ENCODE results near the gene RASAL2.
A peak's percentile ranks its signal among the peaks of the same experiment; 100 is the strongest.

Gene RASAL2

DNA sequence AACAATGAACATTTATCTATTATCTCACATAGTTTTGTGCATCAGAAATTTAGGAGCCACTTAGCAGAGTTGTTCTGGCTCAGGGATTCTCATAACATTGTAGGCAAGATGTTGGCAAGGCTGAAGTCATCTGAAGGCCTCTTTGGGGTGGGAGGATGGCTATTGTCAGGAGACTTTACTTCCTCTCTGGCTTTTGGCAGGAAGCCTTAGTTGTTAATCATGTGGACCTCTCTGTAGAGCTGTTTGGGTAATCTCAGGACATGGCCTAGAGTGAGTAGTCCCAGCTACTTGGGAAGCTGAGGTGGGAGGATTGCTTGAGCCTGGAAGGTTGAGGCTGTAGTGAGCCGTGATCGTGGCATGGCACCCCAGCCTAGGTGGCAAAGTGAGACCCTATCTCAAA, 40.2 kb downstream of the RASAL2 start:
- TF ChIP-seq, protein P1, sequence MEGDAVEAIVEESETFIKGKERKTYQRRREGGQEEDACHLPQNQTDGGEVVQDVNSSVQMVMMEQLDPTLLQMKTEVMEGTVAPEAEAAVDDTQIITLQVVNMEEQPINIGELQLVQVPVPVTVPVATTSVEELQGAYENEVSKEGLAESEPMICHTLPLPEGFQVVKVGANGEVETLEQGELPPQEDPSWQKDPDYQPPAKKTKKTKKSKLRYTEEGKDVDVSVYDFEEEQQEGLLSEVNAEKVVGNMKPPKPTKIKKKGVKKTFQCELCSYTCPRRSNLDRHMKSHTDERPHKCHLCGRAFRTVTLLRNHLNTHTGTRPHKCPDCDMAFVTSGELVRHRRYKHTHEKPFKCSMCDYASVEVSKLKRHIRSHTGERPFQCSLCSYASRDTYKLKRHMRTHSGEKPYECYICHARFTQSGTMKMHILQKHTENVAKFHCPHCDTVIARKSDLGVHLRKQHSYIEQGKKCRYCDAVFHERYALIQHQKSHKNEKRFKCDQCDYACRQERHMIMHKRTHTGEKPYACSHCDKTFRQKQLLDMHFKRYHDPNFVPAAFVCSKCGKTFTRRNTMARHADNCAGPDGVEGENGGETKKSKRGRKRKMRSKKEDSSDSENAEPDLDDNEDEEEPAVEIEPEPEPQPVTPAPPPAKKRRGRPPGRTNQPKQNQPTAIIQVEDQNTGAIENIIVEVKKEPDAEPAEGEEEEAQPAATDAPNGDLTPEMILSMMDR (IDR thresholded peaks at IDR 0.05; ENCODE audit: low read depth, low read length) = no peak
- DNase-seq (ENCODE audit: low read depth in 2 of 2) = peak; percentile 94 to 98
- H3K4me3 ChIP-seq (replicated peaks in 1 of 2; ENCODE audit: low read depth in 2 of 2, low read length in 2 of 2) = no peak overlapping the region

DNA sequence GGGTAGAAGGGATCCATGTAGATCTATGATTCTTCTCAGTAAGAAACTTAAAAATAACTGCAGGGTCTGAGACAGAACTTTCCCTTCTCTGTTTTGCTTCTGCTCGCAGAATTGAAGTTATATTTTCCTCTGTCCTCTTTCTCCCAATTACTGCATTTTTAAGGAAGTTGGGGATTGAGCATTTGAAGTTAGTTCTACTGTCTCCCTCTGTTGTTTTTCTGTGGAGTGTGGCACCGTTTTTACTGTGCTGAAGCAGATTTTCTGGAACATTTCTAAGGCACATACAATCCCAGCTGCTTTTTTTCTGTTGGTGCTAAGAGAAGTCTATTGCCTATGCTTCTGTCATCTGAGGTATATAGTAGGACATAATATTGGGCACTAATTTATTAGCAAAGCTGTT, 43.3 kb downstream of the RASAL2 start:
- TF ChIP-seq, protein P1 (IDR thresholded peaks at IDR 0.05; ENCODE audit: low read depth, low read length) = no peak
- no peak overlapping the region for H3K4me3 ChIP-seq (replicated peaks in 1 of 2; ENCODE audit: low read depth in 2 of 2, low read length in 2 of 2)
- peak in 1 of 2 donors; percentile 38 for DNase-seq (ENCODE audit: low read depth in 2 of 2)

DNA sequence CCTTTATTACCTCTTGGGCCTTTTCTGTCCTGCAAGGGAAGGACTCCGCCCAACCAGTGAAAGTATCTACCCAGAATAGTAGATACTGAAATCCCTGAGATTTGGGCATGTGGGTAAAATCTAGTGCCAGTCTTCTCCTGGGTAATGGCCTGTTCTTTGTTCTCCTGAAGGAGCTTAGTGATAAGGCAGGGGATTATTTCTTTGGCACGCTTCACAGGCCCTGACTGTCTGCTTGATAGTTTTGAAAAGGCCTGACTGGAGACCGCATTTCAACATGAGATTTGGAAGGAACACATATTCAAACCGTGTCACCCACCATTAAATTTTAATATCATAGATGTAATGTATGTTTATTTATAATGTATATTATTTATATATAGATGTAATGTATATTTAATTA, 48.9 kb downstream of the RASAL2 start:
- TF ChIP-seq, protein P1 (IDR thresholded peaks at IDR 0.05; ENCODE audit: low read depth, low read length) = no peak

DNA sequence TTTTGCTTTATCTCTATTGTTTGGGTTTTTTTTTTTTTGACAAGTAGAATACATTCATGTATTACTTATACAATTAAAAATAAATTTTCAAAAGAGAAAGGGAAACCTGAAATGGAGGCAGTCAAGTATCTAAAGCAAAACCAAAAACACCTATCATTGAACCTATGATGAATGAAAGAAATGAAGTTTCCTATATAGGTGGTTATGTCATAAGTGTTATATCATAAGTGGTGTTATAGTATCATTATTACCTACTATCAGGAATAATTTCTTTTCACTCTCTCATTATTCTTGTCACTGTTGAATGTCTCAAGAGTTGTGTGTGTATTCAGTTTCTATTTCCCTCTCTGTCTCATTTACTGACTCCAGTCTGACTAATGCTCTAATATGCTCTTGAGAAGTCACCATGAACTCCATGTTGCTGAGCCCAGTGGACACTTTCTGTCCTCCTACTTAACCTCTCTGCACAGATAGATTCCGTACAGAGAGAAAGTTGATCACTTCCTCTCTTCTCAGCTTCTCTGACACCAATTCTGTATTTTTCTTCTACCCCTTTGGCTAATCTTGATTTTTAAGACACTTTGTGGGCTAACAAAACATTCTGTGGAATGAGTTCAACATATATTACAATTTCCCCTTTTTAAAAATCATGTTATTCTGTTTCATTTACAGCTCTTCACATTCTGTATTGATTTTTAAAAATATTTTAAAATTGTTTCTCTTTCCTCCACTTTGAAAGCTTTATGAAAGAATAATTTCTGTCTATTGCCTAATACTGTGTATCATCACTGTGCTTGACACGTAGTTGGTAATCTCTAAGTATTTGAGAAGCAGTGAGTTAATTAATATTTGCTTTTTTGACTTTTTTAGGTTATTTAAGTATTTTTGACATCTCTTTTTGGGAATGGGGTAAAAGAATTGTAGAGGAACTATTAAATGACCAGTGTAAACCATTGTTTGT, 50.1 kb downstream of the RASAL2 start:
- no peak overlapping the region for H3K4me3 ChIP-seq (replicated peaks in 1 of 2; ENCODE audit: low read depth in 2 of 2, low read length in 2 of 2)
- peak in 1 of 2 donors; percentile 73 for DNase-seq (ENCODE audit: low read depth in 2 of 2)
- TF ChIP-seq, protein P1 (IDR thresholded peaks at IDR 0.05; ENCODE audit: low read depth, low read length) = no peak

More for the DNA sequence above, 48.9 kb downstream of the RASAL2 start:
- no peak for DNase-seq (ENCODE audit: low read depth in 2 of 2)
- no peak overlapping the region for H3K4me3 ChIP-seq (replicated peaks in 1 of 2; ENCODE audit: low read depth in 2 of 2, low read length in 2 of 2)

DNA sequence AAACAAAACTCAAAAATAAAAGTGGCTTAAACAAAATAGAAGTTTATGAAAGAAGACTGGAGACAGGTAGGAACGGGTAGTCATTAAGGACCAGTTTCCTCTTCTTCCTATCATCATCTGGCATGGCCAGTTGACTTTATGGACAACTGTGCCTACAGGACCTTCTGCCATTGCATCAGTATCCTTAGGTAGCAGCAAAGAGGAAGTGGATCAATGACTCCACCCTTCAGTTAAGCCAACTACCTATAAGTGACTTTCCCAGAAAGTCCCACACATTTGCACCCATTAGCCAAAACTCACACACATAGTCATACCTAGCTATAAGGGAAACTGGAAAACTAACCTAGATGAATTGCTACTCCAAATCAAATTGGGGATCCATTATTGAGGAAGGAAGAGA, 51.7 kb downstream of the RASAL2 start:
- no peak overlapping the region for H3K4me3 ChIP-seq (replicated peaks in 1 of 2; ENCODE audit: low read depth in 2 of 2, low read length in 2 of 2)
- TF ChIP-seq, protein P1 (IDR thresholded peaks at IDR 0.05; ENCODE audit: low read depth, low read length) = no peak
- DNase-seq (ENCODE audit: low read depth in 2 of 2) = no peak

DNA sequence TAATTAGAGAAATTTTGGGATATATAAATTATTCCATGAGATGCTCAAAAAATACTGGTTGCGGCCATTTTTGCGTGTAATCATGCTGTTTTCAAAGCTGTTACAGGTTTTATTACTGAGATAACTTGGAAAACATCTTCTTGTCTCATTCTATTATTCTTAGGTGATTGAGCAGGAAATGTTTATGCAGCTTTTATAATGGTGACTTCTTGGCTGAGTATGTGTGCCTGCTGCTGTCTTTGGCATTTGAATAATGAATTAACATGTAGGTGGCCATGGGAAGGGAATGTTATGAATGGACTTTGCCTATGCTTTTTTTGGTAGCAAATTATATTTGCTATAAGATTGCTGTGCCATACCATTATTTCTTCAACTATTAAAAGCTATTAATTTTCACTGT, 52.5 kb downstream of the RASAL2 start:
- DNase-seq (ENCODE audit: low read depth in 2 of 2) = peak in 1 of 2 donors; percentile 45

More for the DNA sequence above, 52.5 kb downstream of the RASAL2 start:
- TF ChIP-seq, protein P1 (IDR thresholded peaks at IDR 0.05; ENCODE audit: low read depth, low read length) = no peak
- H3K4me3 ChIP-seq (replicated peaks in 1 of 2; ENCODE audit: low read depth in 2 of 2, low read length in 2 of 2) = no peak overlapping the region
